Globus pallidus (tissue), 1 donor: Measurements from ENCODE around the gene SLC51B.
"Not testable (repeated sequence)": the region's sequence is repeated elsewhere in the genome, so short reads cannot be mapped to it uniquely, and the experiment has no call there.

ENCODE experiments used
- DNase-seq: peaks from one replicate; pipeline ENCODE4 v3.0.0-alpha.2; 2015; ENCODE audit warnings: low spot score

Gene SLC51B

DNA sequence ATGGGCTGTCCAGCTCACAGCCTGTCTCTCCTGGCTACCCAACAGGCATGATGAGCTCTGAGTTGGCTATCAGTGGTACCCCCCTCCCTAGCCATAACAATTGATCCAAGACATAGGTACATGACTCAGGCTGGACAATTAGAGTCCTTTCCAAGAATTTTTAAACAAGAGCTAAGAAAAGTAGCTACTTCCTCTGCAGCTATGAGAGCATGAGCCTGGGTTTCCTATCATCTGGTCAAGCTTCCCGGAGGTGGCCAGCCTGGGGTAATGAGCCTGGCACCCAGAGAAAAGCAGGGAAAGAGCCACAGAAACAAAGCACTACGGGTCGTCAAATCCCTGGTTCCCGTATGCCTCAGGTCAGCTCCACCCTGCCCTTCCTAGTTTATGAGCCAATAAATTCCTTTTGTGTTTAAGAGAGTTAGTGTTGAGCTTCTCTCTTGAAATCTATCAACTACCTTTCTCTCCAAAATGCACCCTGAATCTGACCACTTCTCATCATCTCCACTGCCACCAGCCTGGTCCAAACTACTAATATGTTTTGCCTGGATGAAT lies 2.3 kb upstream of the SLC51B start:
- DNase-seq, result no peak

DNA sequence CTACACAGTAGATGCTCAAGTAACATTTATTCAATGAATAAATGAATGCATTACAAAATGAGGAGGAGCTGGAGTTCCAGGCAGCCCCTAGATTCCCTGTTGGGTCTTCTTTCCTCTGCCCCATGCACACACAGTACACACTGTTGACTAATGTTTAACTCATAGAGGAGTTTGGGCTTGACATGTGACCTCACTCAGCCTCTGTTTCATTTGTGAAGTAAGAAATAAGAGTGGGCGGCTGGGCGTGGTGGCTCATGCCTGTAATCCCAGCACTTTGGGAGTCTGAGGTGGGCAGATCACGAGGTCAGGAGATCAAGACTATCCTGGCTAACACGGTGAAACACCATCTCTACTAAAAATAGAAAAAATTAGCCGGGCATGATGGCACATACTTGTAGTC lies 969 bp upstream of the SLC51B start:
- not testable (repeated sequence) for DNase-seq

DNA sequence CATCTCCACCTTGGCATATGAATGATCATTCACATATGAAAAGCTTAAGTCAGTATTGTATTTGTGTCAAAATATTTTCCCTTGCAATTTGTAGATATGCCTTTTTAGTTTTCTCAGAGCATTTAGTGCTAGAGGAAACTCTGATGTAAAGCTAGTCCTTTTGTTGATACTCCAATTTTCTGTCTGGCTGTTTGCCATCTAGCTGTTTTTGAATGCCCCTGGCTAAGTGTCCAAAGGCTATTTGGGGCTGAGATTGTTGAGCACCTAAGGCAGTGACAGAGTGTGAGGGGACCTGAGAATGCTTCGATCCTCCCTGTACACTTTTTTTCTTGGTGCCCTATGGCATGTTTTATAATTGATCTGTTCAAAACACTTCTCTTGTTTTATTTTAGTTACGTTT lies 3.1 kb downstream of the SLC51B start:
- DNase-seq, result no peak

DNA sequence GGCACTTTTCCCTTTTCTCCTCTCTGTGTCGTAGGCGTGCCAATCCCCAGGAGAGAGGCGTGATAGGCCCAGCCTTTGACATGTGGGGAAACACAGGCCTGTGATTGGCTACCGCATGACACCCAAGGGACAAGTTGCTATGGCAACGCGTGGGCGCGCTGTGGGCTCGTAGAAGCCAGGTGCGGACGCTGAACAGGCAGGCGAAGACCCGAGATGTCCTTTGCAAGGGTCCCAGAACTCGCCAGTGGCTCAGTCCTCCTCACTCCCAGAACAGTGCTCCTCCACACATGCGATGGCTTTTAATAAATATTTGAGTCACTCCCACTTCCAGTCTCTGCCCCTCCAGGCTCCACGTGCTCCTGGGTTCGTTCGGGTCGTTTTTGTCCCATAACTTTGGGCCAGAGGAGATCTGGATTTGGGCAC lies 4.2 kb downstream of the SLC51B start:
- peak; percentile 92 for DNase-seq

DNA sequence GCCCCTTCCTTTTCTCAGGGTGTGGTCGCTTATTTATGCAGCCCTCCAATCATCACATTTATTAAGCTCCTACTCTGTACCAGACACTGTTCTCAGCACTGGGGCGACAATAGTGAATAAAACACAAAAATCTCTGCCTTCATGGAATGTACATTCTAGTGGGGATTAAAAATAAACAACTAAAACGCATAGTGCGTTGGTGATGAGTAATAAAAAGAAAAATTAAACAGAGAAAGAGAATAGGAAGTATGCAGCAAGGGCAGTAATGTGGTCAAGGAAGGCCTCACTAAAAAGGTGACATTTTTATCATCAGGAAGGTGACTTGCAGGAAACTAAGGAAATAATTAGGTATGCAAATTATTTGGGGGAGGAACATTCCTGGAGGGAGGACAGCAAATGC lies 5.1 kb downstream of the SLC51B start:
- no peak for DNase-seq

DNA sequence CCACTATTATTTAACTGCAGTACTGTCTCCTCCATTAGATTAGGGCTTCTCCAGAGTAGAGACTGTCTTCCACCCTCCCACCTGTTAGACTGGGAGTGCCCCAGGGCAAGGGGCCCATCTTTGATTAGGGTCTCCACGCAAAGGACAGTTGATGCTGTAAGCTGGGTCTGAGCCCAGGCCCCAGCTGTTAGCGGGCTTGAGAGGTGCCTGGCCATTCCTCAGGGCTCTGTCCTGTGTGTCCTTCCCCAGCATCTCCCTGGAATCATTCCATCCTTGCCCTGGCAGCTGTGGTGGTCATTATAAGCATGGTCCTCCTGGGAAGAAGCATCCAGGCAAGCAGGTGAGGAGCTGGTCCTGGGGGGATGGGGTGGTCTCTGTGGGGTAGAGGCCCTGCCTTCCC lies 6.1 kb downstream of the SLC51B start:
- DNase-seq, result no peak

DNA sequence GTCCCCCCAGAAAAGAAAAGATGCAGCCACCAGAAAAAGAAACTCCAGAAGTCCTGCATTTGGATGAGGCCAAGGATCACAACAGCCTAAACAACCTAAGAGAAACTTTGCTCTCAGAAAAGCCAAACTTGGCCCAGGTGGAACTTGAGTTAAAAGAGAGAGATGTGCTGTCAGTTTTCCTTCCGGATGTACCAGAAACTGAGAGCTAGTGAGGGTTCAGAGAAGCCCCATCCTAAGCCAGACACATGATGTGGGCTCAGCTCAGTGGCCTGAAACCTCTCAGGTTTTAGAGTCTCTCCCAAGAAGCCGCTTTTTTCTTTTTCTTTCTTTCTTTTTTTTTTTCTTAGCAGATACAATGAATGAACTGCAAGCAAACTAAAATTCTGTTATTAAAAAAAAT lies 7.8 kb downstream of the SLC51B start:
- DNase-seq, result no peak

DNA sequence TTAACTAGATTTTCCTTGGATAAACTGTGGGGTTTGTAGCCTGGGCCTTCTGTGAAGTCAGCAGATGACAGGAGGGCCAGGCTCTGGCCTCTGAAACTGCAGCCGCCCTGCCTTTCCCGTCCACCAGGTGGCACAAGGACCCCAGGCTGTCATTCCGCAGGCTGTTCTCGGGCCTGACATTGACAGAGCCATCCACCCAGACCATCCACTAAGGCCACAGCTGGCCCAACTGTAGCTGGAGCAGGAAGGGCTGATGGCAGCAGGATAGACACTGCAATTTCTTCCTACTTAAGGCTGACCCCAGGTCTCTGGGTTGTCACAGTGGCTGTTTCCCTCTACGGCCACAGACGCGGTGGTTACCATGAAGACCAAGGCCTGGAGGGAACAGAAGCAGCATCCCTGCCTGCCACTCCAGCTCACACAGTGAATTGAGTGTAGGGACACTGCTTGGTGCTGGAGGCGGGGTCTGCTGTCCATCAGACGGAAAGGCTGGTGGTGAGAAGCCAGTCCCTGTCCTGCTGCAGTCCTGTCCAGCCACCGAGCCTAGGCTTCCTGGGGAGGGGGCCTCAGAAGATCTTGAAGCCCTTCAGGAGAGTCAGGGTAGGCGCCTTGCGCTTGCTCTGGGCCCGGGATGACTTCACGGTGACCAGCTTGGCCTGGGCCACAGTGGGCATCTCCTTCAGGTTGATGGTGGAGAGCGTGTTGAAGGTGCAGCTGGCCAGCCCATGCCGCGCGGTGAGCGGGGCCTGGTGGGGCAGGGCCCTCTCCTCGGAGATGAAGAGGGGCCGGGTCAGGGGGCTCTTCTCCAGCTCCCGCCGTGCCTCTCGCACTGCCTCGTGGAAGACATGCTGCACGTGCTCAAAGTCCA lies 9.4 kb downstream of the SLC51B start:
- peak; percentile 80 for DNase-seq

DNA sequence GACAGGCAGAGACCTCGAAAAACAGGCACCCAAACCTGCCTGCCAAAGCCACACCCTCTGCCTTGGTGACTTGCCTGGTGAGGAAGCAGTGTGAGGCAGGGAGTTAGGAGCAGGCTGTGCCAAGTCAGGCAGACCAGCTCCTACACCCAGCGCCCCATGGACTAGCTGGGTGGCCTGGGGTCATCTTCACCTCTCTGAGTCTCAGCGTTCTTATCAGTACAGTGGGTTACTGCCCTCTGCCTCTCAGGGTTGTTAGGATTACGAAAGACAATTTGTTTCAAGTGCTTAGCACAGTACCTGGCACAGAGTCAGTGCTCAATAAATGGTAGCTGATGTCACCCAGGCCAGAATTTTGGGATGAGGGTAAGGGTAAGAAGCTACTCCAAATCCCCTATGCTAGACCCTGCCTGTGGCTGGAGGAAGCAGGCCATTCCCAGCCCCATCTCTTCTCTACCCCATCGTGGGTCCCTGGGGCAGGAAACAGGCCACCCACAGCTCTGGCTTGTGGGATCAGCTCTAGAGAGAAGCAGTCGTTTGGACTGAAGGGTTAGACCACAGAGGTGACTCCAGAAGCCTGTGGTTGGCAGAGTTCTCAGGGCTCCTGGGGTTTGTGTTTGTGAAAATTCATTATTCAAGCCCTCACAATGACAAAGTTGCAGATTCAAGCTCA lies 10.1 kb downstream of the SLC51B start:
- DNase-seq, result no peak

DNA sequence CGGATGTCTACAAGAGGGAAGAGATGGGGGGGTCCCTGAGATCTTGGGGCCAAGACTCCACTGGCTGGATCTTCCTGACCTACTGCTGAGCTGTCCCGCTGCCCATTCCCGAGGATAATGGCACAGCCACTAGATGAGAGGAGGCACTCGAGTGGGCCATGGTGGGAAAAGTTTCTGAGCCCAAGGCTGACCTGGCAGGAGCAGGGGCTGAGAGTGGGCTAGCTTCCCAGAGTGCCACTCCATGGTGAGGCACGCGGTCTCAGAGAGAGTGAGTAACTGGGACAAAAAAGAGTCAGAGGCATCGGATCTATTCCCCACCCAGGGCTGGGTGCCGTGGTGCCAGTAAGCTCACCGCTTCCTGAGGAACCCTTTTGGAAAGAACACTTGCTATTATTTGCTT lies 10.9 kb downstream of the SLC51B start:
- DNase-seq, result no peak

DNA sequence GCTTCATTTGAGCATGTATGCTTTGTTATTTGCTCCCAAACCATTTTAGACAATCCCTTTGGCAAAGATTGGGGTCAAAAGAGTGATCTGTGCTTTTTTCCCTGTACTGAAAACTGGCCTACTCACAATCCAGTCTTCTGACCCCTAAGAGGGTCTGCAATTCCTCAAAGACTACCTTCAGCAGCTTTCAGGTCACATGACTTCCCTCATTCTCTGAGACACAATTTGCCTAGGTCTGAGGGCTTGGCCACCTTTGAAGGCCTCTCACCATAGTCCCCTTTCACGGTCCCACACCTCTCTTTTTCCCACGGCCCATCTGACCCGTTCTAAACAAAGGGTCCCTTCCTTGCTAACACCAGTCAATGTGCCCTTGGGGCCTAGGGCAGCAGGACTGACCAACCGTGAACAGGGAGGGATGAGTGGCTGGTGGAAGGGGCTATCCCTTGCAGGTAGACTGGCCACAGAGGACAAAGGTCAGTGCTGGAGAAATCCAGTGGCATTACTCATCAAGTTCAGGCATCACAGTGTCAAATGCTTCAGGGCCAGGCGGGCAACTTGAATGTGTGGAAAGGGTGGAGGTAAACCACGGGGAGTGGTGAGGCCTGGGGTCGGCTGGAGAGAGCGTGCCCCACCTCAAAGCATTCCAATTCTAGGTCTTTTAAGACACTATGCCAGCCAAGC lies 11.8 kb downstream of the SLC51B start:
- DNase-seq, result no peak

DNA sequence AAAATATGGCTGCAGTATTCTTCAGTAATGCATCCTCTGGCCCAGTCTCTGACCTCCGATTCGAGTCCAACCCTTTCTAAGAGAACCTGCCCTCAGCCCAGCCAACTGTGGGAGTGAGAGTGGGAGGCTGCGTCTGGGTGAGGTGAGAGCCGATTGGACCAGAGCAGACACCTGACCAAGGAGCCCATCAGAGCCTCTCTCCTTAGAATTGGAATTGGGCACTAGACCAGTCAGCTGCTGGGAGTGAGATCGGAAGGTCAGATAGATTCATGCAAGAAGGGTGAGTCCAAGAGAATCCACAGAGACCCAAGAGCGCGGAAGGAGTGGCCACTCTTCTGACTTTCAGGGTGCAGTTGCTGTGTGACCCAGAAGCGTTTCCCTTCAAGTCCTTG lies 12.4 kb downstream of the SLC51B start:
- no peak for DNase-seq

DNA sequence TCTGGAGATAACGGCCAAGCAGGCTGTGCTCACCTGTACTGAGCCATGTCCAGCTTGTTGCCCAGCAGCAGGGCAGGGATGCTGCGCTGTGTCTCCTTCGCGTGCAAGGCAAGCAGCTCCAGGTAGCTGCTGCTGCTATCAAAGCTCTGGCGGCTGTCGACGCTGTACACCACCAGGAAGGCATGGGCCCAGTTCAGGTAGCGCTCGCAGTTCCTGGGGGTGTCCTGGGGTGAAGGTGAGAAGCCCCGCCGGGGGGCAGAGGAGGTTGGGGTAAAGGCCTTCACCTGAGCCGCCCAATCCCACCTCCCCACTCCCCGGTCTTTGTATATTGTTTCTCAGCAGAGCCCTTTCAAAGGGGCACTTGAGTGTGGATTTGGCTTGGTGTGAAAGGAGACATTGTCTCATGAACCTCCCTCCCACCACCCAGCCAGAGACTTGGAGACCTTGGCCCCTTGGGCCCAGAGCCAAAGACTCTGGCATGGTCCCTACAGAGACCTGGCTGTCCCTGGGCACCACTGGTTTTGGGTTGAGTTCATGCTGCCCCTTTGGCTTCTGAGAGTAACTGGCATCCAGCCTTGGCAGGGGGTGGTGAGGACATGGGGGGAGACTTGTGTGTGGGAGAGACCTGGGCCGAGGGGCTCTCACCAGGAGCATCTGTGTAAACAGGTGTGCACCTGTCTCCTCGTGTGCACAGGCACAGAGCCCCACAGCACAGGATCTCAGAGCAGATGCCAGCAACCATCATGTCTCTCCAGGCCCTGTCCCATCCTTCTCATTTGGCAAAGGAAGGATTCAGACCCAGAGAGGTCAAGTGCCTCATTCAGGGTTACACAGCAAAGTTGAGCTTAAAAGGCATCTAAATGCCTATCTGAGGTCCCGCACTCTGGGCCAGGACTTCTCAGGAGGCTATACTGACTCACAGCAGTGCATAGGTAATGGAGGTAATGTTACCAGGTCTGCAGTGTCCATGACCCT lies 13.5 kb downstream of the SLC51B start:
- DNase-seq, result peak; percentile 58

DNA sequence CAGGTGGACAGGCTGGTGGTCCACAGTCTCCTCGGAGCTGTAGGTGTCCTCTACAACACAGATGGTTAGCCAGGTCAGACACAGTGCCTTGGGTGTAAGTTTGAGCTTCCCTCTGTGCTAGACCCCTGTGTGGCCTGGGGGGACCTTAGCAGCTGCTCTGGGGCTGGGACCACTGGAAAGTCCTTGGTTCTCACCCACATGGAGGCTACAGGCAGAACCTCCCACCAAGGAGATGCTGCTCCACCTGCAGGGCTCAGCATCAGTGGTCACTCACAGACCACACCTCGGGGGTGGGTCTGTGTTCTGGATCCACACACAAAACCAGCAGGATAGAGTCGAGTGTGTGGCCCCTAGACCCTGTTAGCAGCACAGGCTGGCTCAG lies 14.2 kb downstream of the SLC51B start:
- no peak for DNase-seq

DNA sequence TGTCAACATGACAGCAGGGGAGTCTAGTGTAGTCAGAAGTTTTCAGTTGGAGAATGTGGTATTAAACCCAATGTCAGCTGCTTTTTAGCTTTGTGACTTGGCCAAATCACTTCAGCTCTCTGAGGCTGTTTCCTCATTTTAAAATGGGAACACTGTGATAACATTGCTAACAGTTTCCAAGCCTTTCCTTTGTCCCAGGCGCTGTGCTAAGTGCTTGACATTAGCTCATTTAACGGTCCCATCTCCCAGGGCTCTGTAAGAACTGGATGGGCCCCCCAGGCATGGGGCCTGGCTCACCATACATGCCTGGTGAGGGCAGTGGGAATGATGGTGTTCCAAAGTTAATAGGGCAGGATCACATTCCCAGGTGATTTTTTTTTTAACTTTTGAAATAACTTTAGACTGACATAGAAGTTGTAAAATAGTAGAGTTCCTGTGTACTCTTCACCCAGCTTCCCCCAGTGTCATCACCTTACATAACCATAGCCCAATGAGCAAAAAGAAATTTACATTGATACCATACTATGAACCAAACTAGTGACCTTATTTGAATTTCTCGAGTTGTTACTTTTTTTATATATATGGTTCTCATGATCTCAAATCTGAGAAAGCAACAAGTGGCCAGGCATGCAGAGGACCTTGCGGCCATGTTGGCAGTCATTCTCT lies 14.9 kb downstream of the SLC51B start:
- no peak for DNase-seq

DNA sequence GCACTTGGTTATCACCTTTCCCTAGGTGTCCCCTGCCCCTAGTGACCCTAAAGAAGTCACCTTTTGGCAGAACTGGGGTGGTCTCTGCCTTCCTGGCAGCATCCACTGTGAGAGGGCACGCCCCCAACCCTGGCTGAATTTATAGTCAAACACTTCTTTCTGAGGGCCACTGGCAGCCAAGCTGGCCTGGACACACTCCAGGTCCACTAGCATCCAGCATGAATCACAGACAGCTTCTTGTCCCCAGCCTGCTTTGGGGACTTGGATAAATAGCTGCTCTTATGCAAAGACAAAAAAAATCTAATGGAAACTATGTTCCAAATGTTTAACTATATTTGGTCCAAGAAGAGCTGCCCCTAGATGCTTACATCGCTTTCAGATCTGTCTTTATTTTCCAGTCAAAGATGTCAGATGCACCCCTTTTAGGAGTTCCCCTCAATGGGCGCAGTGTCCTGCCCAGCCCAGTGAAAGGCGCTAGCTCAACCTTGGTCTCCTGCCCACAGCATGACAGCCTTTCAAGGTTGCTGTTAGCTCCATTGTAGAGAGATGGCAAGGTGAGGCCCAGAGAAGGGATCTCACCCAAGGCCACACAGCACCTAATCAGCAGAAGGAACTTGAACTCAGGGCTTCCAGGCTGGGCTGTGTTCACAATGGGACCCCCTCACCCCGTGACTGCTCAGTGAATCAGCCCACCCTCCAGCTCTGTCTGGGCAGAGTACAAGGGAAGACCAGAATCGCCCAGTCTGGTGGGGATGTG lies 15.6 kb downstream of the SLC51B start:
- DNase-seq, result peak; percentile 85

DNA sequence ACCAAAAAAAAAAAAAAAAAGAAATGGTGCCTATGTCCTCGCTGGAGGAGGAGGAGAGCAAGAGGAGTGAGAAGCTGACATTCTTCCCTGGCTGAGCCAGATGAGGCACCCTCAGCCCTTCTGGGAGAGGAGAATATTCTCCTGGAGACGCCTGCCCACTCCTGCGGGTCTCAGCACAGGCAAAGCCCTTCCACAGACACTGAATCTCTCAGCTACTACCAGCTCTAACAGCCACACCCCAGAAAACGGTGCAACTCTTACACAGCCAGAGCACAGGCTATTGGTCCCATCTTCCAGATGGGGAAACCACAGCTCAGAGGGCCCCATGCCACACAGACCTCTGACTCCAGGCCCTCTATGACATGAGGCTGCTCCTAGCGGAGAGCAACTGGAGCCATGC lies 16.9 kb downstream of the SLC51B start:
- no peak for DNase-seq

DNA sequence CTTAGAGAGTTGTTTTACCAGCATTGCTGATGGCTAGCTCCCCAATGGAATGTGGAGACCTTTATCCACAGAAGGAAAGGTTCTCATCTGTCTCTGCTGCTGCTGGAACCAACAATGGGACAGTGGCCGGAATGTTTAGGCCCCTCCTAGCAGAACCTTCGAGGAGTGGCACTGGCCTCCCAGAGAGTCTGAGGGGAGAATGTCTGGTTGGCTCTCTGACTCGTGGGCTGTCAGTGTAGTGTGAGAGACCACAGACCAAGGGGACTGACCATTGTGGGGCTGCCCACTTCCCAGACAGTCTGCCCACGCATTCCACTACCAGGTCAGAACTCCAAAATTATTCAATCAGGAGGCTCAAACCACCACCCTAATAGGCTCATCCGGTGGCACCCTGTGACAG lies 17.5 kb downstream of the SLC51B start:
- DNase-seq, result no peak

DNA sequence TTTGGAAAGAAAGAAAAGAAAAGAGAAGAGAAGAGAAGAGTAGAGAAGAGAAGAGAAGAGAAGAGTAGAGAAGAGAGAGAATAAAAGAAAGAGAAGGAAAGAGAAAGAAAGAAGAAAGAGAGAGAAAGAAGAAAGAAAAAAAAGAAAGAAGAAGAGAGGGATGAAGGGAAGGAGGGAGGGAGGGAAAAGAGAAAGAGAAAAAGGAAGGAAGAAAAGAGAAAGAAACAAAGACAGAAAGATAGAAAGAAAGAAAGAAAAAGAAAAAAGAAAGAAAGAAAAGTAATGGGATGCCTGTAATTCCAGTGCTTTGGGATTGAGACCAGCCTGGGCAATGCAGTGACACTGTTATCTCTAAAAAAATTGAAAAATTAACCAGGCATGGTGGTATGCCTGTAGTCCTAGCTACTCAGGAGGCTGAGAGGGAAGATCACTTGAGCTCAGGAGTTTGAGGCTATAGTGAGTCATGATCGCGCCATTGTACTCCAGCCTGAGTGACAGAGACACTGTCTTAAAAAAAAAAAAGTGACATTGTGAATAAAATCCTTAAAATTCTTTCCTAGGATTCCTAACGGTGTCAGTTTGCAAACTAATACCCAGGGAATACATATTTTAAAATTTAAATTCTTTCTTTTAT lies 20.9 kb downstream of the SLC51B start:
- no peak for DNase-seq
